Activated CD8-positive, alpha-beta memory T cell treated with anti-CD3 and anti-CD28 coated beads for 4 hours (primary cell): ENCODE results near the gene C1orf141.
"Not testable (repeated sequence)": the region's sequence is repeated elsewhere in the genome, so short reads cannot be mapped to it uniquely, and the experiment has no call there.

Experiments used
- DNase-seq, 2 donors: peaks; one replicate each; pipeline ENCODE4 v3.0.0-alpha.2; 2020; ENCODE audit warnings: low read depth in 2 of 2

The C1orf141 gene

GRCh38 chr1:67134695-67135094, at the start of gene C1orf141:
Gene C1orf141, minus strand, starts transcription at chr1:67134970. Its CDS starts 7,730 bp downstream, at chr1:67127240.
- DNase-seq = no peak

- no peak for DNase-seq
Observed at GRCh38 chr1:67175530-67176087, 40.8 kb upstream of the C1orf141 start.

GRCh38 chr1:67174716-67175284, 40.0 kb upstream of the C1orf141 start:
- DNase-seq = no peak

DNA sequence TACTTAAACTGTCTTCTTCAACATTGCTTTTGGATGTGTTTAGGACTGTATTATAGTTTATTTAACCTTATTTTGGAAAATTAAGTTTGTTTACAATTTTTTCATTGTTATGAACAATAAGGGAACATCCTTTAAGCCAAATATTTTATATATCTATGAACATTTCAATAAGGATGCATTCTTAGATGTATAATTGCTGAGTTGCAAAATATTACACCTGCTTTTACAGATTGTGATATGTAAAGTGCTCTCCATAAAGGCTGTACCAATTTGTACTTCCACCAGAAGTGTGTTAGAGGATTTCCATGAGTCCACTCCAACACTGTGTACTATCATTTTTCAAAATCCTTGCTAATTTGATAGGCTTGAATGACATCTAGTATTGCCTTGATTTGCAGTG, 39.2 kb upstream of the C1orf141 start:
- DNase-seq = no peak

GRCh38 chr1:67171978-67172377, 37.2 kb upstream of the C1orf141 start:
- DNase-seq = no peak

DNA sequence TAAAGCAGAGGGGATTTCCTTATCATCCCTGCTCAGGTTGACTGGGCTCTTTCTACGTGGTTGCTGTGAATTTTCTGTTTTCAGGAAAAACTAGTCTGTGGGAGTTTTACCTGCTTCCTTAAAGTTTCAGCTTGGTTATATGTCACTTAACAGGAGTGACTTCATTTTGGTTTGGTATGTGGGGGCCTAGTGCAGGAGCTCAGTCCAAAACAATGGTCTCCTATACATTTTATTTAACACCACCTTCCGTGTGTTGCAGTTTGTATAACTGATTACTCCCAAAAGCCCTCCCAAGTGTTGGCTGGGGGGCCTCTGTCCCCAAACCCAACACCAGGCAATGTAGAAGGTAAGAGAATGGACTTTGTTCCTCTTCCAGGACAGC, 36.8 kb upstream of the C1orf141 start:
- no peak for DNase-seq

GRCh38 chr1:67170751-67171573, 36.2 kb upstream of the C1orf141 start:
- DNase-seq = no peak

DNA sequence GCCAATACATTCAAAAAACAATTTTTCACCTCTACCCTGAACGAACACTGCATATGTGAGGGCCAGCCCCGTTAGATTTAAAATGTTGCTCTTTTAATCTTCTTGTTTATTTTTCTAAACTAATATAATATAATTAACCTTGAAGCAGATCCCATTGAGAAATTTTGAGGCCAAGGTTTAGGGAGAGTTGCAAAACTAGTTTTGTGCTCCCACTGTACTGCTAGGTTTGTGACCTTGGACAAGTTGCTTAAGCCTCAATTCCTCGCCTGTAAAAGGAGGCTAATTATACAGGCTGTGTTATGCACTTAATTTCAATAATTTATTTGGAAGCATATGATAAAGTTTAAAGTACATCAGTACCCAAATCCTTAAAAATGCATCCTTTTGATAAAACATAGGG, 35.2 kb upstream of the C1orf141 start:
- DNase-seq = no peak

DNA sequence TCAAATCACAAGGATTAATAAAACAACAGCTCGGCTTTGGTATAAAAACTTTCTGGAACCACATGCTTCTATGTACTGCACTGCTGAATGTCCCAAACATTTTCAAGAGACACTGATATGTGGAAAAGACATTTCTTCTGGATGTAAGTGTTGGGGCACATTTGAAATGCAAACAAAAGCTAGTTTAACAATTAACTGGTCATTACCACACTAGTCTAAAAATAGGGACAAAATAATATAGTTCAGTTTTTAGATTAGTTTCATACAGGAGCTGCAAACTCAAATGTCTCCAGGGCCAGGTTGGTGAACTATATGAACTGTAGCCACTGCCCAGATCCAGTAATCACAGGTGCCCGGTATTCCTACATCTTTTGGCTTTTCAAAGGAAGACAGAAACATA, 34.7 kb upstream of the C1orf141 start:
- no peak for DNase-seq

- DNase-seq = no peak
Observed at GRCh38 chr1:67166196-67166595, 31.4 kb upstream of the C1orf141 start, which contains the start of gene IL23R. Gene IL23R, plus strand, starts transcription at chr1:67166454. Its CDS starts 1,667 bp downstream, at chr1:67168121.

DNA sequence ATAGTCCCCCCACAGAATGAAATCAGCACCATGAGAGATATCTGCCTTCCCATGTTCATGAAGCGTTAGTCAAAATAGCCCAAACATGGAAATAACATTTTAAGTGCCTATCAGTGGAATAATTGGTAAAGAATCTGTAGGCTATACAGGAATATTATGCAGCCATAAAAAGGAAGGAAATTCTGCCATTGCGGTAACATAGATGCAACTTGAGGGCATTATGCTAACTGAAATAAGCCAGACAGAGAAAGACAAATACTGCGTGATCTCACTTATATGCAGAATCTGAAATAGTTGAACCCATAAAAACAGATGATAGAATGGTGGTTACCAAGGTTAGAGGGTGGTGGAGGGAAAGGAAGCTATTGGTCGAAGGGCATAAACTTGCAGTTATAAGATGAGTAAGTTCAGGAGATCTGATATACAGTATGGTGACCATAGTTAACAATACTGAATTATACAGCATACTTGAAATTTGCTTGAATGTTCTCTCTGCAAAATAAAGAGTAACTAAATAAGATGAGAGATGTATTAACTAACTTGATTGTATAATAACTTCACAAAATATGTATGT, 30.8 kb upstream of the C1orf141 start:
- DNase-seq = no peak

GRCh38 chr1:67162954-67163353, 28.2 kb upstream of the C1orf141 start:
- no peak for DNase-seq

DNA sequence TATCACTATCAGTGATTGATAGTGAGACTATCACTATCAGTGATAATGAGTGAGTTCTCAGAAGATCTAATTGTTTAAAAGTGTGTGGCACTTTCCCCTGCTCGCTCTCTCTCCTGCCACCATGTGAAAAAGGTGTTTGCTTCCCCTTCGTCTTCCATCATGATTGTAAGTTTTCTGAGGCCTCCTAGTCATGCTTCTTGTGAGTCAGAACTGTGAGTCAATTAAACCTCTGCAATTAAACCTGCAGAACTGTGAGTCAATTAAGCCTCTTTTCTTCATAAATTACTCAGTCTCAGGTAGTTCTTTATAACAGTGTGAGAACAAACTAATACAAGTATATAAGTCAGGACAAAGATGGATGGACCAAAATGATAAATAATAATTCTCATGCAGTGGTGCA, 24.5 kb upstream of the C1orf141 start:
- DNase-seq = no peak

DNA sequence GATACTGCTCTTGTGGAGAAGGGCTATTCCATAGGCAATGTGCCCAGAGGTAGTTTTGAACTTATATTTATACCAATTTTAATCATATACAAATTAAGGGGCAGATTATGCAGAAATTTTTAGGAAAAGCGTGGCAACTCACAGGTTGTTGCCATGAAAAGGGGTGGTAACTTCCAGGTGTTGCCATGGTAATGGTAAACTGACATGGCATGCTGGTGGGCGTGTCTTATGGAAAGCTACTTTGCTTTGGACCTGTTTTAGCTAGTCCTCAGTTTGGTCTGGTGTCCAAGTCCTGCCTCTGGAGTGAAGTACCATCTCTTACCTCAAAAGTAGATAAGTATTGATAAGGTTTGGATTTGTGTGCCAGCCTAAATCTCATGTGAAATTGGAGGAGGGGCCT, 23.6 kb upstream of the C1orf141 start:
- DNase-seq = no peak

GRCh38 chr1:67150931-67151330, 16.2 kb upstream of the C1orf141 start:
- no peak for DNase-seq

- peak; percentile 22 to 35 for DNase-seq
Observed at GRCh38 chr1:67149179-67149770, 14.5 kb upstream of the C1orf141 start.

GRCh38 chr1:67148516-67149178, 13.9 kb upstream of the C1orf141 start:
- no peak for DNase-seq

DNA sequence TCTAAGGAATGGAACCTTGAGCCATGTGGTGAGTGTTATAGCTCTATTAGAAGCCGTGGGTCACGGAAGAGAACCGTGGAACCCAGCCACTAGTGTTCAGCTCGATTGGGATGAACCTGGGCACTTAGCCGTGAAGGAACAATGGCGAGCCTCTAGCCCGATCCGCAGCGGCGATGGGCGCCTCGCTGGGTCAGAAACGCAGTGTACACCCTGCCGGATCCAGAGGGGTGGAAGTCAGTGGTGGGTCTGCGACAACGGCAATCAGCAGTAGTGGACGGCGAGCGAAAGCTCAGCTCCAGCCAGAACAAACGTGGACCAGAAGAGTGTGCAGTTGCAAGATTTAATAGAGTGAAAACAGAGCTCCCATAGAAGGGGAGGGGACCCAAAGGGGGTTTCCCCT, 13.2 kb upstream of the C1orf141 start:
- DNase-seq = not testable (repeated sequence)

DNA sequence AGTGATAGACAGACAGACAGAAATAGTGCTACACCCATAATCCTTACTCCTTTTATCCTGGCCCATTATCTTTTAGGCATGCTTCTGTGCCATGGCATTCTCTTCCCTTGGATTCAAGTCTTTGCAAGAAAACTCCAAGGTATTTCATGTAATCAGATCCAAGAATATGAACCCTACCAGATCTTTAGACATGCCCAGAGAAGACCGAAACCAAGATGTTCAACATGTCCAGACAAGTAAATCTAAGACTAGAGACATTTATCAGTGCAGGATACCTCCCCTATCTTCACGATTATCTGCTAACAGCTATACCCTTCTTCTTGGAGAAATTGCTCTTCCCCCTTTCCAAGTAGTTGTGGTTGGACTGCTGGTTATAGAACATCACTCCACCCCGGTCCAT, 11.8 kb upstream of the C1orf141 start:
- DNase-seq = no peak

GRCh38 chr1:67146101-67146500, 11.3 kb upstream of the C1orf141 start:
- DNase-seq = no peak

- no peak for DNase-seq
Observed at GRCh38 chr1:67144696-67145095, 9.9 kb upstream of the C1orf141 start.

DNA sequence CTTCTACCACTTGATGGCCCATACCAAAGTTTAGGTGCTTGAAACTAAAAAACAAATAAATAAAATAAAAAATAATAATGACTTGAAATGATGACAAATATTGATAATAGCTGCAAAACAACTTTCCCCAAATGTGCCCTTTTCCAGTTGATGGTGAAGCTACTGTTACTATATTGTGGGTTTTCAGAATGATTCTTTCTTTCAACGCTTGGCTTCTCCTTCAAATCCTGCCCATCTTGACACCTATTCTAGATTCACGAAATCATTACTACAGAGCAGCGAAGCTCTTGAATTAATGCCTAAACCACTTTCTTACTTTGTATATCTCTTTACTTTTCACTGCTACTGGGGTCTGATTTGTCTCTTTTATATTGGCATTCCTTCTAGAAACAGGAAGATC, 9.2 kb upstream of the C1orf141 start:
- DNase-seq = no peak
